Retinal pigment epithelial cell (primary cell): Measurements from ENCODE around the gene PPP2R3B.

Source experiments
- DNase-seq: peaks from one replicate; pipeline ENCODE4 v3.0.0-alpha.2; 2010; ENCODE audit warnings: low read depth
- H3K4me3 ChIP-seq: 2 replicates; pipeline ENCODE4 v1.5.1; 2011; ENCODE audit warnings: mild to moderate bottlenecking, low read length, control low read depth, moderate library complexity
- TF ChIP-seq, protein P1 (sequence below): conservative IDR thresholded peaks from 2 replicates; pipeline ENCODE4 v1.5.1; 2011; ENCODE audit warnings: low read depth, low read length, control low read depth, inconsistent platforms

Gene PPP2R3B

DNA sequence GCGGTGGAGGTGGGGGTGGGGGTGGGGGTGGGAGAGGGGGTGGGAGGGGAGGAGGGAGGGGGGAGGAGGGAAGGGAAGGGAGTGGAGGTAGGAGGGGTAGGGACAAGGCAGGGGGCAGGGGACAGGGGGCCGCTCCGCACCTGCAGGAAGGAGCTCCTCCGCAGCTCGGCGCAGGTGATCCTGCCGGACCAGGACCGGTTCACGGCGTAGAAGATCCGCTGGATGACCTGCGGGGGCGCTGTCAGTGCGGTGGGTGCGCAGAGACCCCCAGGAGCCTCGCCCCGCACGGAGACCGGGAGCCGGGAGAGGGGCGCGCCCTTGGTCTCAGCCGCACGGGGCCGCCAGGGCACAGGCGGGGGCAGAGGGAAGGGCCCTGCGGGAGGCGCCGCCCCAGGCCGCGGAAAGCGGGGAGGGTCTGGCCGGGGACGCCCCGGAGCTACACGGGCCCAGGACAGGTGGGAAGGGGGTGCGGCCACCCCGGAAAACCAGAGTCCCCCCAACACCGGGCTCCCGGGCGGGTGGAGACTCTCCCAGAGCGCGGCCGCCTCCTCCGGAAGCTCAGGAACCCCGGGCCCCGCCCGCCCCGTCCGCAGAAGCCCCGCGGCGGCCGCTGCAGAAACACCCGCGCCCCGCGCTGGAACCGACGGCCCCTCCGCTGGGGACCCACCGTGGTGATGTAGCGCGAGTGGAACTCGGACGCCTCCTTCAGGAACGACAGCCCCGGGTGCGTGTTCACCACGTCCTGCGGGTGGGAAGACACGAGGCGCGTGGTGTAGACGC lies 40.5 kb downstream of the PPP2R3B start:
- no peak for DNase-seq
- no peak overlapping the region for H3K4me3 ChIP-seq
- TF ChIP-seq, protein P1, sequence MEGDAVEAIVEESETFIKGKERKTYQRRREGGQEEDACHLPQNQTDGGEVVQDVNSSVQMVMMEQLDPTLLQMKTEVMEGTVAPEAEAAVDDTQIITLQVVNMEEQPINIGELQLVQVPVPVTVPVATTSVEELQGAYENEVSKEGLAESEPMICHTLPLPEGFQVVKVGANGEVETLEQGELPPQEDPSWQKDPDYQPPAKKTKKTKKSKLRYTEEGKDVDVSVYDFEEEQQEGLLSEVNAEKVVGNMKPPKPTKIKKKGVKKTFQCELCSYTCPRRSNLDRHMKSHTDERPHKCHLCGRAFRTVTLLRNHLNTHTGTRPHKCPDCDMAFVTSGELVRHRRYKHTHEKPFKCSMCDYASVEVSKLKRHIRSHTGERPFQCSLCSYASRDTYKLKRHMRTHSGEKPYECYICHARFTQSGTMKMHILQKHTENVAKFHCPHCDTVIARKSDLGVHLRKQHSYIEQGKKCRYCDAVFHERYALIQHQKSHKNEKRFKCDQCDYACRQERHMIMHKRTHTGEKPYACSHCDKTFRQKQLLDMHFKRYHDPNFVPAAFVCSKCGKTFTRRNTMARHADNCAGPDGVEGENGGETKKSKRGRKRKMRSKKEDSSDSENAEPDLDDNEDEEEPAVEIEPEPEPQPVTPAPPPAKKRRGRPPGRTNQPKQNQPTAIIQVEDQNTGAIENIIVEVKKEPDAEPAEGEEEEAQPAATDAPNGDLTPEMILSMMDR, result no peak

DNA sequence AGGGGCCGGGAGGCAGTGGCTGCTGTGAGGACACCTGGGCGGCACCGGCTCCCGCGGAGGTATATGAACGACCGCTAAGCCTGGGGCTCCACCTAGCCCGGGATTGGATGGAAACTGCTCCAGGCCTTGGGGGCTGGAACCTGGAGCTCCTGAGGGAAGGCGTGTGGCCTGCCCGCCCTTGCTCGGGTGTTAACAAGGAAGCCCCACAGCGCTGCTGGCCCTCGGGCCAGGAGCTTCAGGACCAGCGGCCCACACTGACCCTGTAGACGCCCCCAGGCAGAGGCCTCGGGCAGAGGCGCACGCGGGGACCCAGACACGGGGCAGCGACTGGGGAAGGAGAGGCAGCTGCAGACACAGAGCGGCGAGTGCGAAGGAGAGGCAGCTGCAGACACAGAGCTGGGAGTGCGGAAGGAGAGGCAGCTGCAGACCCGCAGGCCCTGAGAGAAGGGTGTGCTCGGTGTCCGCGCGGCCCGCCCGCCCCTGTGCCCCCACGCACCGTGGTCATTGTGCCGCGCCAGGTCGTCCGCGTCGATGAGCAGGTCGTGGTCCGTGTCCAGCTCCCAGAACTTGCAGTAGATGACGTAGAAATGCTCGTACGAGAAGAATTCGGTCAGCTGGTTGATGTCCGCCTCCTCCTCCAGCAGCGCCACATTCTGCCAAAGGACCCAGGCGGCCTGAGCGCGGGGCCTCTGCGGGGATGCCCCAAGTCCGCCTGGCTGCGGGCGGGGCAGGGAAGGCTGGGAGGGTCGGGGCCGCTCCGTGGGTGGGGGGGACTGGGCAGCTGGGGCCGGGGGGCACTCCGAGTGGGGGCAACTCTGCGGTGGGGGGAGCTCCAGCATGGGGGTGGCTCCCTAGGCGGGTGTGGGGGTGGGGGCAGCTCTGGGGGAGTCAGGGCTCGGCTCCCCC lies 41.4 kb downstream of the PPP2R3B start:
- DNase-seq, result no peak
- H3K4me3 ChIP-seq, result no peak overlapping the region
- TF ChIP-seq, protein P1, result no peak

DNA sequence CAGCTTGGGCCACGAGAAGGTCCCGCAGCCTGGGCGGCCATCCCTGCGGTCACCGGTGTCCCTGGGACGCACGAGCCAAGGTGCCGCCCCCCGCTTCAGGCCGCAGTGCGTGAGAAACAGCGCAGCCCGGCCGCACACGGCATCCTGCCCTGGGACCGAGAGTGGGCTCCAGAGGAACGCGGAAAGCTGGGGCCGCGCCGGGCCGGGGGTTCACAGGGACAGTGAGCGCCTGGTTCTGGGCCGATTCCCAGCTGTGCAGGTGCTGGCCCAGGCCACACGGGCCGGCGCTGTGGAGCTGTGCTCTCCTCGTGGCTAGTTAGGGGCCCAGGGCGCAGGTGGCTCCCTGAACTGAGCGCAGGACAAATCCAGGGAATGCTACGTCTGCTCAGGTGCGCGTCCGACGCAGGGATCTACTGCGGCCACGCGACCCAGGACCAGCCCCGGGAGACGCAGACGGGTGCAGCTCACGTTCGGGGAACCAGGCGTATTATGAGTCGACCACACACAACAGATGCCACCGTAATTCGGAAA lies 42.3 kb downstream of the PPP2R3B start:
- TF ChIP-seq, protein P1, result no peak
- no peak overlapping the region for H3K4me3 ChIP-seq
- no peak for DNase-seq

DNA sequence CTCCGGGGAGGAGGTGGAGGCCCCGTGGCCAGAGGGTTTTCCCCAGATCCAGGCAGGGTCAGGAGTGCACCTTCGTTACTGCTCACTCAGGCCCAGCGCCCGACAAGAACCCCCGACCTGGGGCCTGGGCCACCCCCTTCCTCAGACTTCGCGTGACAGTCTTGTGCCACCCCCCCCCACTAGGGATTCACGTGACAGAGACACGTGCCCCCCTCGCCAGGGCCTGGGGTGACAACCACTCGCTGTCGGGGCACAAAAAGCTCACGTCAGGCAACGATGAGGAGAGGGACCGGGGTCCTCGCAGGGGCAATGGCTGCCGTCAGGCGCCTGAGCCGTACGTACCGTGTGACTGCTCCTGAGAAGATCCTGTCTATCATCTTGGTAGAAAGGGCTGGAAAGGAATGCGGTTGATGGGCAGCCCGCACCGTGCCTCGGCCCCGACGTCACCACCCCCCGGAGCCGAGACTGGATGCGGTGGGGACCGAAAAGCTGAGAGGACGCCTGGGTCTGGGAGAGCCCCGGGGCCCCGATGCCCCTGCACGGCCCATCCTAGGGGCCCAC lies 45.1 kb downstream of the PPP2R3B start:
- TF ChIP-seq, protein P1, result no peak
- no peak overlapping the region for H3K4me3 ChIP-seq
- DNase-seq, result no peak

DNA sequence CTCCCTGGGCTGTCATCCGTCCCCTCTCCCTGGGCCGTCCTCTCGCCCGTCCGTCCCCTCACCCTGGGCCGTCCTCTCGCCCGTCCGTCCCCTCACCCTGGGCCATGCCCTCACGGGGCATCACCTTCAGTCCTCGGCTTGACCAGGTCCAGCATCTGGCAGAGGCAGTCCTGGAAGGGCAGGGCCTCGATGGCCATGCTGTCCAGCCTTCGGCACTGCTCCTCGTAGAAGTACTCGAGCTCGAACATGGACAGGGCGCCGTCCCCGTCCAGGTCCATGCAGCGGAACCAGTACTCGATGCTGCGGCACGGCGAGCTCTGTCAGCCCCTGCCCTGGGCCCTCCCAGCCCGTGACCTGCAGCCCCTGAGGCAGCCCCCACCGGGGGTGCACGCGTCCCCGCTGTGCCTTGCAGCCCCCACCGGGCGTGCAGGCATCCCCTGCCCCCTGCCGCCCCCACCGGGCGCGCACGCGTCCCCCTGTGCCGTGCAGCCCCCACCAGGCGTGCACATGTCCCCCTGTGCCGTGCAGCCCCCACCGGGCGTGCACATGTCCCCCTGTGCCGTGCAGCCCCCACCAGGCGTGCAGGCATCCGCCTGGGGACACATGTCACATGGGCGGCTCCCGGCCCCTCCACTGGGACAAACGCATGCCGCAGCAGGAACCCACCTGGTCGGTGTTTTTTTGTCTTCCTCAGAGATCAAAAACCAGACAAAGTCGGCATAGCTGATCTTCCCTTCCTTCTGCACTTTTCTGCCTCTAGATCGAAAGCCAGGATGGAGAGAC lies 45.9 kb downstream of the PPP2R3B start:
- DNase-seq, result no peak
- TF ChIP-seq, protein P1, result no peak
- no peak overlapping the region for H3K4me3 ChIP-seq

DNA sequence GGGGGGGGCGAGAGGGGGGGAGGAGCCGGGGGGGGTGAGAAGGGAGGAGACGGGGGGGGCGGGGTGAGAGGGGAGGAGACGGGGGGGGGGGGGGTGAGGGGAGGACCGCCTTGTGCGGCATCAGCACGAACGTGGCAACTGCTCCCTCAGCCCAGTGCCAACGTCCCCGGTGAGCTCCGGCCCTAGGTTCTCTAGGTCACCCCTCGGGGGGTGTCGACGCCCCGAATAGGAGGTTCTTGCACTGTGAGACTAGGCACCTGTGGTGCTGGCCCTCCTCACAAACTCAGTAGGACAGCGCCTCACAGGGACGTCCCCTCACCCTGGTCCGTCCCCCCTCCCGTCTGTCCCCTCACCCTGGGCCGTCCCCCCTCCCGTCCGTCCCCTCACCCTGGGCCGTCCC lies 46.6 kb downstream of the PPP2R3B start:
- no peak overlapping the region for H3K4me3 ChIP-seq
- TF ChIP-seq, protein P1, result no peak
- no peak for DNase-seq
